Measurements from ENCODE around the gene TOM1L1. TPM values are rescaled to one million over a fixed set of nuclear protein-coding genes. Genes with fewer than 3 reads are reported as not detected.
A peak's percentile ranks its signal among the peaks of the same experiment; 100 is the strongest.

TOM1L1 gene
- total and polyA plus RNA-seq, 8 donors, result 33.8 to 59.4 (median 49.5) TPM

GRCh38 chr17:54937018-54937417, 36.4 kb downstream of the TOM1L1 start:
- Histone ChIP-seq H3K4me1 (no peaks in the 10 kb centered on the region), H3K36me3 (peaks cover 0 to 13% of the 10 kb centered on the region in 2 donors), H3K27ac (no peak overlapping the region), H3K27me3 (no peaks in the 10 kb centered on the region), H3K9me3 (no peaks in the 10 kb centered on the region), H3K4me3 (no peak overlapping the region)
- peak; percentile 88 for ATAC-seq
- DNase-seq, result no peak
- TF ChIP-seq CTCF (IDR thresholded peaks at IDR 0.05), result no peak
- intact Hi-C loops (cut with DNase I), result no loop called here

GRCh38 chr17:54937426-54937825, 36.8 kb downstream of the TOM1L1 start:
- TF ChIP-seq CTCF (IDR thresholded peaks at IDR 0.05), result no peak
- Histone ChIP-seq H3K4me3 (no peak overlapping the region), H3K4me1 (no peaks in the 10 kb centered on the region), H3K9me3 (no peaks in the 10 kb centered on the region), H3K27ac (no peak overlapping the region), H3K36me3 (peaks cover 0 to 11% of the 10 kb centered on the region in 2 donors), H3K27me3 (no peaks in the 10 kb centered on the region)
- intact Hi-C loops (cut with DNase I), result no loop called here
- no peak for DNase-seq
- peak; percentile 58 for ATAC-seq

- H3K27me3 ChIP-seq, result no peaks in the 10 kb centered on the region
- H3K4me3 ChIP-seq, result no peak overlapping the region
- H3K4me1 ChIP-seq, result no peaks in the 10 kb centered on the region
- no peak for TF ChIP-seq CTCF (IDR thresholded peaks at IDR 0.05)
- DNase-seq (no peak), ATAC-seq (no peak)
- intact Hi-C loops (cut with DNase I), result no loop called here
- peaks cover 0 to 10% of the 10 kb centered on the region in 2 donors for H3K36me3 ChIP-seq
- no peaks in the 10 kb centered on the region for H3K9me3 ChIP-seq
- H3K27ac ChIP-seq, result no peak overlapping the region
Measured at GRCh38 chr17:54941285-54941684, 40.6 kb downstream of the TOM1L1 start.

GRCh38 chr17:54944796-54945195, 44.1 kb downstream of the TOM1L1 start:
- intact Hi-C loops (cut with DNase I), result no loop called here
- Histone ChIP-seq H3K27ac (no peak overlapping the region), H3K27me3 (no peaks in the 10 kb centered on the region), H3K36me3 (no peaks in the 10 kb centered on the region), H3K4me3 (no peak overlapping the region), H3K4me1 (no peaks in the 10 kb centered on the region), H3K9me3 (no peaks in the 10 kb centered on the region)
- DNase-seq (no peak), ATAC-seq (no peak)
- TF ChIP-seq CTCF (IDR thresholded peaks at IDR 0.05), result no peak

GRCh38 chr17:54945231-54945630, 44.6 kb downstream of the TOM1L1 start:
- DNase-seq (no peak), ATAC-seq (no peak)
- no peak for TF ChIP-seq CTCF (IDR thresholded peaks at IDR 0.05)
- Histone ChIP-seq H3K4me1 (no peaks in the 10 kb centered on the region), H3K27ac (no peak overlapping the region), H3K27me3 (no peaks in the 10 kb centered on the region), H3K4me3 (no peak overlapping the region), H3K36me3 (no peaks in the 10 kb centered on the region), H3K9me3 (no peaks in the 10 kb centered on the region)
- intact Hi-C loops (cut with DNase I), result no loop called here

All from left lung (tissue), 10 donors.